Mesodermal cell (in vitro differentiated cells): ENCODE measurements around the gene DICER1.

ENCODE experiments used
- H3K27ac ChIP-seq: 2 replicates; pipeline ENCODE4 v1.7.0; 2013; ENCODE audit warnings: mild to moderate bottlenecking, low read depth, low read length, moderate library complexity; ENCODE audit not compliant: severe bottlenecking
- H3K36me3 ChIP-seq: 2 replicates; pipeline ENCODE4 v1.7.1; 2013; ENCODE audit warnings: mild to moderate bottlenecking, low read length, moderate library complexity; ENCODE audit not compliant: control insufficient read depth, insufficient read depth
- H3K4me1 ChIP-seq: one replicate; pipeline ENCODE4 v1.7.1; 2013; ENCODE audit warnings: mild to moderate bottlenecking, low read length; ENCODE audit not compliant: insufficient read depth, control insufficient read depth, poor library complexity, severe bottlenecking
- H3K4me3 ChIP-seq: 2 replicates; pipeline ENCODE4 v1.7.0; 2013; ENCODE audit warnings: low read length, control low read depth, mild to moderate bottlenecking; ENCODE audit not compliant: insufficient read depth, poor library complexity, severe bottlenecking; ENCODE audit errors: extremely low read depth
- H3K9me3 ChIP-seq: 2 replicates; pipeline ENCODE4 v1.7.1; 2013; ENCODE audit warnings: mild to moderate bottlenecking, low read length, moderate library complexity; ENCODE audit not compliant: control insufficient read depth
- WGBS, 2 experiments: methylation state at CpG; one replicate each; pipeline ENCODE4 v1.1.5; 2013; ENCODE audit warnings: missing lambda C conversion rate in 2 of 2; ENCODE audit not compliant: insufficient coverage in 2 of 2; 5-methylcytosine and 5-hydroxymethylcytosine counted together

The DICER1 gene

DNA sequence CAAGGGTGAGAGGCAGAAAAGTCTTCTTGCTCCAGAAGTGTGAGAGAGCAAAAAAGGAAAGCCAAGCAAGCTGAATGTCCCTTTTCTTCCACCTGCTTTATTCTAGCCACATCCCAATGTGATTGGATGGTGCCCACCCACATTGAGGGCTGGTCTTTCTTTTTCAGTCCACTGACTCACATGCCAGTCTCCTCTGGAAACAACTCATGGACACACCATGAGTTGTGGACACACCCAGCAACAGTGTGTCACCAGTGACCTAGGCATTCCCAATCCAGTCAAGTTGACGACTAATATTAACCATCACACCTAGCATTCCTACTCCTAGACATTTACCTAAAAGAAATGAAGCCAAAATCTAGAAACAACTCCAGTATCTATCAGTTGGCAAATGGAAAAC lies 7.2 kb upstream of the DICER1 start:
- Histone ChIP-seq H3K4me3 (no peak overlapping the region), H3K36me3 (no peaks in the 10 kb centered on the region), H3K27ac (no peak overlapping the region), H3K9me3 (peaks cover 10% of the 10 kb centered on the region), H3K4me1 (no peaks in the 10 kb centered on the region)
- whole genome bisulfite sequencing, 2 experiments: 88% methylated on average over 1 of the region's 1 CpG; no CpG with 5 or more reads in 1 of the 2 experiments

DNA sequence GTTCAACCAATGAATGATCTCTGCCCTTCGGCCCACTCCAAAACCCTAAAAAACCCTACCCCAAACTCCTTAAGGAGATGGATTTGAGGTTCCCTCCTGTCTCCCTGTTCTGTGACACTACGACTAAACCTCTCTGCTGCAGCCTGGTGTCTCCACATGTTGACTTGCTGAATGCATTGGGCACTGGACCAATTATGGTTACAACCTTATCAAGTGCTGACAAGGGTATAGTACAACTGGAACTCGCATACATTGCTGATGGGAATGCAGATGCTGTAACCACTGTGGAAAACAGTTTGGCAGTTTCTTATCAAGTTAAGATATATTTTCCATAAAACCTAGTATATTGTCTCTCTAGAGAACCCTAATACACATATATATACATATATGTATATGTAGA lies 6.3 kb upstream of the DICER1 start:
- no peak overlapping the region for H3K4me3 ChIP-seq
- WGBS, 2 experiments: 80 to 94% methylated on average over 2 of the region's 3 CpGs
- peaks cover 10% of the 10 kb centered on the region for H3K9me3 ChIP-seq
- no peaks in the 10 kb centered on the region for H3K4me1 ChIP-seq
- H3K27ac ChIP-seq: no peak overlapping the region
- H3K36me3 ChIP-seq: no peaks in the 10 kb centered on the region

DNA sequence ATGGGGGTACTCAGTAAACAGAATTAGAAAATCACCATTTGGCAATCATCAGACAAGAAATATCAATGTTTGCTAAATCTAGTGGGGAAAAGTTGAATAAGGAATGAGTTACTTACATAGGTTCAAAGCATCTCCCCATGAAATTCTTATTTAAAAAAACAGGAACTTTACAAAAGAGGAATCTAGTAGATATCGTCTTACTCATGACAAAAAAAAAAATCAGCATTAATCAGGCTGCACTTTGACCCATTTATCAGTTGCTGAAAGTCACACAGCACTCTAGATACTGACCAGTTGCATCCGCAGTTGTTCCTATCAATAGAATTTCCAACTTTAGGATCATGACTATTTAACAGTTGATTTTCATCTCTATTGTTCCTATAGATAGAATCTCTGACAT lies 5.8 kb upstream of the DICER1 start:
- no peaks in the 10 kb centered on the region for H3K4me1 ChIP-seq
- no peak overlapping the region for H3K27ac ChIP-seq
- H3K4me3 ChIP-seq: no peak overlapping the region
- H3K9me3 ChIP-seq: peaks cover 6% of the 10 kb centered on the region
- WGBS, 2 experiments: 81 to 100% methylated on average over 1 to 2 of the region's 2 CpGs
- no peaks in the 10 kb centered on the region for H3K36me3 ChIP-seq

DNA sequence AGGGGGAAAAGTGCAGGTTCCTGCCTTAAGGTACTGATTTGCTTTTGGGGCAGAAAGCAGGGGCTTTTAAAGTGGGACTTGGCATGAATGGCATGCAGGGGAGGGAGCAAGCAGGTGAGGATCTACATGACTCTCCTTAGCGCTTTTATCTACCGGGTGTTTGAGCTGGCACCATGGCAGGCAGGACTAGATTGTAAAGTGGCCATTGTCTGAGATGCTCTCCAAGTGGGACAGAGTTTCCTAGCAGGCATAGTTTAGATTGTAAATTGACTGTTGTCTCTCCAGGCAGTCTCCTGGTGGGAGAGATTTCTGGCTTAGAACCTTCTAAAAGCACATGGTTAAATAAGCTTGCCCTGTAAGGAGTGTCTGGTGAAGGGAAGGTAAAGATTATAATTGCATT lies 5.3 kb upstream of the DICER1 start:
- WGBS, 2 experiments: 39 to 50% methylated on average over 2 of the region's 2 CpGs
- Histone ChIP-seq H3K4me3 (no peak overlapping the region), H3K4me1 (no peaks in the 10 kb centered on the region), H3K27ac (no peak overlapping the region), H3K9me3 (peaks cover 1% of the 10 kb centered on the region), H3K36me3 (no peaks in the 10 kb centered on the region)

GRCh38 chr14:95157048-95157326 lies 342 bp downstream of the DICER1 start:
- Histone ChIP-seq H3K9me3 (no peaks in the 10 kb centered on the region), H3K27ac (peak overlapping the region; percentile 83), H3K36me3 (peaks cover 15% of the 10 kb centered on the region), H3K4me3 (peak overlapping the region; percentile 83), H3K4me1 (peaks cover 4% of the 10 kb centered on the region)
- WGBS, 2 experiments: 0 to 1% methylated on average over 20 to 46 of the region's 50 CpGs

- WGBS, 2 experiments: 3% methylated on average over 37 to 48 of the region's 48 CpGs
Measured at GRCh38 chr14:95156161-95157047, 925 bp downstream of the DICER1 start.

DNA sequence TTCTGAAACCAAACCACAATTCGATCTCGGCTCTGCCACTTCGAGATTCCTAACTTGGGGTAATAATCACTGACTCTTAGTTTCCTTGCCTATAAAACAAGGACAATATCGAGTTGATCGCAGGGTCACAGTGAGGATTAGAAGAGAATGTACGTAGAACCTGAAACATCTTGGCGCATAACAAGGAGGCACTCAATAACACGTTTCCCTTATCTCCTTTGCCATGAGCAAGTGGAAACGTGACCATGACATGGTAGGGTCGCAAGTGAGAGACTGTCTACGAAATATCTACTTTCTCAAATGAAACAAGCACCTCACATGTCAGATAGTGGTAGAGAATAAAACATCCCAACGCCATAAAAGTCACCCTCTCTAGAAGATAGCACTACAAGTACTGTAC lies 2.3 kb downstream of the DICER1 start:
- peak overlapping the region; percentile 8 for H3K4me3 ChIP-seq
- 91 to 97% methylated on average over 11 of the region's 12 CpGs for WGBS, 2 experiments
- peaks cover 4% of the 10 kb centered on the region for H3K4me1 ChIP-seq
- H3K36me3 ChIP-seq: peaks cover 15% of the 10 kb centered on the region
- H3K9me3 ChIP-seq: no peaks in the 10 kb centered on the region
- H3K27ac ChIP-seq: no peak overlapping the region

More at GRCh38 chr14:95156161-95157047, 925 bp downstream of the DICER1 start:
- H3K4me3 ChIP-seq: peak overlapping the region; percentile 83
- peaks cover 15% of the 10 kb centered on the region for H3K36me3 ChIP-seq
- H3K4me1 ChIP-seq: peaks cover 4% of the 10 kb centered on the region
- no peak overlapping the region for H3K27ac ChIP-seq
- H3K9me3 ChIP-seq: no peaks in the 10 kb centered on the region

- no peak overlapping the region for H3K27ac ChIP-seq
- H3K4me1 ChIP-seq: peaks cover 4% of the 10 kb centered on the region
- H3K9me3 ChIP-seq: no peaks in the 10 kb centered on the region
- peaks cover 15% of the 10 kb centered on the region for H3K36me3 ChIP-seq
- 94 to 98% methylated on average over 4 of the region's 4 CpGs for WGBS, 2 experiments
- H3K4me3 ChIP-seq: no peak overlapping the region
Measured at GRCh38 chr14:95153866-95154265, 3.5 kb downstream of the DICER1 start.

- peaks cover 6% of the 10 kb centered on the region for H3K9me3 ChIP-seq
- peaks cover 4% of the 10 kb centered on the region for H3K4me1 ChIP-seq
- 84 to 89% methylated on average over 7 to 8 of the region's 8 CpGs for WGBS, 2 experiments
- H3K27ac ChIP-seq: no peak overlapping the region
- peaks cover 26% of the 10 kb centered on the region for H3K36me3 ChIP-seq
- H3K4me3 ChIP-seq: no peak overlapping the region
Measured at GRCh38 chr14:95151561-95151960, 5.8 kb downstream of the DICER1 start.

DNA sequence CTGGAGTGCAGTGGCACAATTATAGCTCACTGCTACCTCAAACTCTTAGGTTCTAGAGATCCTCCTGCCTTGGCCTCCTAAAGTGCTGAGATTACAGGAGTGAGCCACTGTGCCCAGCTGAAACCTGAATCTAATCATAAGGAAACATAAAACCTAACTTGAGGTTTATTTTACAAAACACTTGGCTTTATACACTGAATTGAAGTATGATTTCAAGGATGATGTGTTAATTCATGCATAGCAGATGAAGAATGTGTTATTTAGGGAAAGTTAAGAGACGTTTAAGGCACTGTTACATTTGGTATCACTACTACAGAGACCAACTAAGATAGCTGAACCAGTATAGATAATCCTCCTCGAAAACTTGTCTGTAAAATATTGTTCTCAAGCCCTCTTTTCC lies 6.4 kb downstream of the DICER1 start:
- peaks cover 4% of the 10 kb centered on the region for H3K4me1 ChIP-seq
- peaks cover 32% of the 10 kb centered on the region for H3K36me3 ChIP-seq
- WGBS, 2 experiments: 80% methylated on average over 1 of the region's 2 CpGs; no CpG with 5 or more reads in 1 of the 2 experiments
- no peak overlapping the region for H3K4me3 ChIP-seq
- H3K27ac ChIP-seq: no peak overlapping the region
- H3K9me3 ChIP-seq: peaks cover 12% of the 10 kb centered on the region

- peaks cover 22% of the 10 kb centered on the region for H3K9me3 ChIP-seq
- H3K36me3 ChIP-seq: peaks cover 22% of the 10 kb centered on the region
- 100% methylated on average over 1 of the region's 3 CpGs; no CpG with 5 or more reads in 1 of the 2 experiments for WGBS, 2 experiments
Measured at GRCh38 chr14:95149441-95149840, 7.9 kb downstream of the DICER1 start.

More at GRCh38 chr14:95149441-95149840, 7.9 kb downstream of the DICER1 start:
- no peak overlapping the region for H3K4me3 ChIP-seq
- H3K4me1 ChIP-seq: no peaks in the 10 kb centered on the region
- no peak overlapping the region for H3K27ac ChIP-seq
